Measurements from ENCODE around the gene TMEM242.

Gene TMEM242

DNA sequence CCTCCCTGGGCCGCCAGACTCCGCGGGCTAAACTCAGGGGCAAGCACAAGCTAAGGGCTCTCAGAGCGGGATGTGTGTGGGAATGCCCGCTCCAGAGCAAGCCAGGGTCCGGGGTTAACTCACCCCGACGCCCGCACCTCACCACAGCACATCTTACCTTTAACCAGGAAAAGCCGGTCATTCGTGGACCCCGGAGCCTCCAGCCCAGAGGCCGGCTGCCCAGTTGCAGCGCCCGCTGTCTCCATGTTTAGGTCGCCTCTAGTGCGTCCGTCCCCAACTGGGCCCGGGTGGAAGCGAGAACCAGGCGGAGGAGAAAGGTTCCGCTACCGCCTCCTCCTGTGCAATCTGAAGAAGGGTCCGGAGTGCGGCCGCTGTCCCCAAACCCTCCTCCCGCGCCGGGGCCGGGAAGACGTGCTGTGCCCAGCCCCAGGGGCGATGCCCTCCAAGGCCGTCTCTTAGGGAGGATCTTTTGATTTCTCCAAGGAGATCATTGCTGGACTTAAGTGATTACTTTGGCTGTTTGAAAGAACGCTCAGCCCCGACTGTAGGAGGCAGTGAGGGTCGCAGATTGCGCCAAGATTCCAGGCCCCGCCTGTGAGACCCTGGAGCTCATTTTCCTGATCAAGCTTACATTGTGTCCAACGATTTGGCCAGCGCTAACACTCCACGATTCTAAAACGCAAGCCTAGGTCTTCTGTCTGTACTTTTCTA, at the start of gene TMEM242:
Gene TMEM242, minus strand, starts transcription at position 265 of the 711 bp plus-strand sequence. Its CDS starts 20 bp downstream, at position 245.
- TF ChIP-seq, protein P1, sequence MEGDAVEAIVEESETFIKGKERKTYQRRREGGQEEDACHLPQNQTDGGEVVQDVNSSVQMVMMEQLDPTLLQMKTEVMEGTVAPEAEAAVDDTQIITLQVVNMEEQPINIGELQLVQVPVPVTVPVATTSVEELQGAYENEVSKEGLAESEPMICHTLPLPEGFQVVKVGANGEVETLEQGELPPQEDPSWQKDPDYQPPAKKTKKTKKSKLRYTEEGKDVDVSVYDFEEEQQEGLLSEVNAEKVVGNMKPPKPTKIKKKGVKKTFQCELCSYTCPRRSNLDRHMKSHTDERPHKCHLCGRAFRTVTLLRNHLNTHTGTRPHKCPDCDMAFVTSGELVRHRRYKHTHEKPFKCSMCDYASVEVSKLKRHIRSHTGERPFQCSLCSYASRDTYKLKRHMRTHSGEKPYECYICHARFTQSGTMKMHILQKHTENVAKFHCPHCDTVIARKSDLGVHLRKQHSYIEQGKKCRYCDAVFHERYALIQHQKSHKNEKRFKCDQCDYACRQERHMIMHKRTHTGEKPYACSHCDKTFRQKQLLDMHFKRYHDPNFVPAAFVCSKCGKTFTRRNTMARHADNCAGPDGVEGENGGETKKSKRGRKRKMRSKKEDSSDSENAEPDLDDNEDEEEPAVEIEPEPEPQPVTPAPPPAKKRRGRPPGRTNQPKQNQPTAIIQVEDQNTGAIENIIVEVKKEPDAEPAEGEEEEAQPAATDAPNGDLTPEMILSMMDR (IDR thresholded peaks at IDR 0.05) = peak; percentile 18

DNA sequence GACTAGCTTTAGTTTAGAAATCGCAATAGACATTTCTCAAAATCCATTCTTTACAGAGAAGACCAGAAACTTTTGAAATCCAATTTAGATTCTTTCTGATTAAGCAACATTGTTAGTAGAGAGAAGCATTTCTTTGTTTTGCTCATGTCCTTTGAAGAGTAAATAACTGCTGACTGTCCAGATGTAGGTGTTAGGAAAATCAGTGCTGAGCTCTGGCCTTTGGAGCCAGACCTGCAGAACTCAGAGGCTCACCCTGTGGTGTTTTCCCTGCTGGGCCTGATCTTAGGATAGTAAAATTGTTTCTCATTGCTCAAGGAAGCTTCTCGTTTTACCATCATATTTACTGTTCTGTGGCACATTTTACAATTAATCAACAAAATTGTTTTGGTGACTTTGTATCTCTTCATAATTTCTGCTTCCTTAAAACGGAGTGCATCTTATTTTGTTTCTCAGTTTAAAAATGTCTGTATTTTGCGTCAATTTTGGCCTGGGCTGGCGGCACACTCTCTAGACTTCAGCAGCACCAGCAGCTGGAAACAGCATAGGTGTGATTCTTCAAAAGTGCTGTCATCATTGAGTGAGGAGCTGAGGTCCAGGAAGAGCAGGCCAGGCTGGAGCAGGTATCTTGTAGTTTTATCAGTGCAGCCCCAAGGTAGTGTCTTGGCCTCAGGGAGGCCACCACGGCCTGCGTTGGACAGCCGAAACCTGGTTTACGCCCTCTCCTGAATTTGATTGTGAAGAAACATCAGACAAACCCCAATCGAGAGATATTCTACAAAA, 49.4 kb upstream of the TMEM242 start:
- H3K27me3 Mint-ChIP-seq (ENCODE audit: low read depth, poor library complexity) = peaks cover 9% of the 10 kb centered on the region
- no peaks in the 10 kb centered on the region for H3K9me3 Mint-ChIP-seq
- no peak overlapping the region for H3K27ac Mint-ChIP-seq
- no peaks in the 10 kb centered on the region for H3K4me1 Mint-ChIP-seq
- no peak overlapping the region for H3K4me3 Mint-ChIP-seq
- TF ChIP-seq, protein P1 (IDR thresholded peaks at IDR 0.05) = no peak
- no peaks in the 10 kb centered on the region for H3K36me3 Mint-ChIP-seq (ENCODE audit: low read depth)
- DNase-seq = no peak

More for the DNA sequence above, at the start of gene TMEM242:
- Mint-ChIP-seq H3K27me3 (ENCODE audit: low read depth, poor library complexity) (peaks cover 34% of the 10 kb centered on the region), H3K4me3 (peak within 1 kb of the TSS; percentile 94), H3K4me1 (peaks cover 23% of the 10 kb centered on the region), H3K36me3 (ENCODE audit: low read depth) (peaks cover 10% of the 10 kb centered on the region), H3K27ac (peak within 1 kb of the TSS; percentile 97), H3K9me3 (no peaks in the 10 kb centered on the region)
- peak; percentile 92 for DNase-seq

DNA sequence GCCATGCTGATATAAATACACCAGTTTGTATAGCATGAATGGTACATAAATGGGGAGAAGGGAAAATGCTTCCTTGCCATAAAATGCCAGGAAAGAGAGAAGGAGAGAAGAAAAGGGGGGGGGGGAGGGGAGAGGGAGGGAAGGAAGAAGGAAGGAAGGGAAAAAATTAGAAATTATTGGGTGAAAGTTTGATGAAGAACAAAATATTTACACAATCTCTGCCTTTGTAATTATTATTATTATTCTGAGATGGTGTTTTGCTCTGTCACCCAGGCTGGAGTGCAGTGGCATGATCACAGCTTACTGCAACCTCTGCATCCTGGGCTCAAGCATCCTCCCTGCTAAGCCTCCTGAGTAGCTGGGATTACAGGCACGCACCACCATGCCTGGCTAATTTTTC, 47.4 kb upstream of the TMEM242 start:
- no peak overlapping the region for H3K27ac Mint-ChIP-seq
- peaks cover 9% of the 10 kb centered on the region for H3K27me3 Mint-ChIP-seq (ENCODE audit: low read depth, poor library complexity)
- no peak overlapping the region for H3K4me3 Mint-ChIP-seq
- no peaks in the 10 kb centered on the region for H3K36me3 Mint-ChIP-seq (ENCODE audit: low read depth)
- H3K4me1 Mint-ChIP-seq = no peaks in the 10 kb centered on the region
- TF ChIP-seq, protein P1 (IDR thresholded peaks at IDR 0.05) = no peak
- H3K9me3 Mint-ChIP-seq = no peaks in the 10 kb centered on the region
- no peak for DNase-seq

DNA sequence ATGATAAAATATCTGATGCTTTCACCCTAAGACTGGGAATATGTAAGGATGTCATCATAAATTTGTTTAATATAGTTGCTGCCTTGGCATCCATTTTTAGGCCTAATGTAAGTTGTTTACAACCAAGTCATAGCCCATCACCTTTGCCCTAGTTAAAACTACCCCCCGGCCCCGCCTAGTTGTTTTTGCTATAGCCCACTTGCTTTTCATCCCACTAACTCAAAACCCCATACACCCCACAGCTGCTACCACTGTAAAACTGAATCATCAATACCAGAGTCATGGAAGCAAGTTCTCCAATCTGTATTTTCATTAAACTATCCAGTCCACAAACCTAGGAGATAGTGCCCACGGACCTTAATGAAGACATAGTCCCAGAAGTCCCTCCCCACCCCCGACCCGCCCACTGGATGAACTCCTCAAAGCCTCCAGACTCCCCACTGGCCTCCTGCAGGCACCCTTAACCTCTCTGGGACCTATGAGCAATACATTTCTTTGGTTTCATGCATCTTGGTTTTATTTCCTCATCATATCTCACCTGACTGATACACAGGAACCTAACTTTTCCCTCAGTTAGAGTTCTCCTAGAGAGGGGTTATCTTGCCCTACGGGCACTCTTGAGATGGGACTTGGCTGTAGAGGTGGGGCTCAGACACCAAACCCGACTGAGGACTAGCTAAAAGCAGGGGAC, 45.2 kb upstream of the TMEM242 start:
- TF ChIP-seq, protein P1 (IDR thresholded peaks at IDR 0.05) = no peak
- no peaks in the 10 kb centered on the region for H3K4me1 Mint-ChIP-seq
- peaks cover 9% of the 10 kb centered on the region for H3K27me3 Mint-ChIP-seq (ENCODE audit: low read depth, poor library complexity)
- no peak overlapping the region for H3K27ac Mint-ChIP-seq
- no peak for DNase-seq
- no peaks in the 10 kb centered on the region for H3K9me3 Mint-ChIP-seq
- H3K36me3 Mint-ChIP-seq (ENCODE audit: low read depth) = no peaks in the 10 kb centered on the region
- H3K4me3 Mint-ChIP-seq = no peak overlapping the region

DNA sequence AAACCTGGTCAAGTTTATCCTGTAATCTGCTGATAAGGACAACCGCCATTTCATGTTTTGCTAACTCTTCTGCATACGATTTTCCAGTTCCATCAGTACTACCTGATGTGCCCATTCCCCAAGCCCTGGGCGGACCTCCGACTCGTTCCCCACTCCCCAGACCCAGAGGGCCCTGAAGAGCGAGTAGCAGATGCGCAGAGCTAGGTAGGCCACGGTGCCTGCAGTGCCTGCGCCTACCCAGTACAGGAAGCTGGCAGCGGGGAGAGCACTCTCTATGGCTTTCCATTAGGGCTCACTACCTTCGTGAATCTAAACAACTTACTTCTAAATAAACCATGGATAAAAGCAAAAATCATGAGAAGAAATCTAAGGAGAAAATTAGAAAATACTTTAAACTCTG, 43.3 kb upstream of the TMEM242 start:
- Mint-ChIP-seq H3K9me3 (no peaks in the 10 kb centered on the region), H3K4me3 (no peak overlapping the region), H3K27me3 (ENCODE audit: low read depth, poor library complexity) (peaks cover 12% of the 10 kb centered on the region), H3K4me1 (no peaks in the 10 kb centered on the region), H3K36me3 (ENCODE audit: low read depth) (no peaks in the 10 kb centered on the region), H3K27ac (no peak overlapping the region)
- TF ChIP-seq, protein P1 (IDR thresholded peaks at IDR 0.05) = no peak
- no peak for DNase-seq
